Ishikawa (cell line): ENCODE measurements around the gene C1orf105.

Experiments used
- CEBPB ChIP-seq: IDR thresholded peaks from 2 replicates; pipeline ENCODE4 v1.6.1; 2012
- CREB1 ChIP-seq: IDR thresholded peaks from 2 replicates; pipeline ENCODE4 v1.6.1; 2012; ENCODE audit warnings: low read depth
- EGR1 ChIP-seq: IDR thresholded peaks from 2 replicates; pipeline ENCODE4 v1.6.1; 2012
- EP300 ChIP-seq: IDR thresholded peaks from 2 replicates; pipeline ENCODE4 v1.6.1; 2012; ENCODE audit warnings: borderline replicate concordance
- FOXM1 ChIP-seq: IDR thresholded peaks from 2 replicates; pipeline ENCODE4 v1.6.1; 2012; ENCODE audit warnings: low read depth, borderline replicate concordance
- MAX ChIP-seq: IDR thresholded peaks from 2 replicates; pipeline ENCODE4 v1.6.1; 2012
- NFIC ChIP-seq: IDR thresholded peaks from 2 replicates; pipeline ENCODE4 v1.6.1; 2012
- RAD21 ChIP-seq: IDR thresholded peaks from 2 replicates; pipeline ENCODE4 v1.6.1; 2012; ENCODE audit warnings: low read depth
- REST ChIP-seq: IDR thresholded peaks from 2 replicates; pipeline ENCODE4 v1.6.1; 2012; ENCODE audit warnings: low read depth, mild to moderate bottlenecking
- TAF1 ChIP-seq: IDR thresholded peaks from 2 replicates; pipeline ENCODE4 v1.6.1; 2012; ENCODE audit warnings: low read depth, mild to moderate bottlenecking
- TCF12 ChIP-seq: IDR thresholded peaks from 2 replicates; pipeline ENCODE4 v1.6.1; 2012; ENCODE audit warnings: low read depth
- TEAD4 ChIP-seq: IDR thresholded peaks from 2 replicates; pipeline ENCODE4 v1.6.1; 2012
- USF1 ChIP-seq: IDR thresholded peaks from 2 replicates; pipeline ENCODE4 v1.6.1; 2012
- YY1 ChIP-seq: IDR thresholded peaks from 2 replicates; pipeline ENCODE4 v1.6.1; 2012; ENCODE audit warnings: low read depth
- ZBTB7A ChIP-seq: IDR thresholded peaks from 2 replicates; pipeline ENCODE4 v1.6.1; 2012; ENCODE audit warnings: low read depth

Gene C1orf105

GRCh38 chr1:172453607-172454006 lies 33.1 kb downstream of the C1orf105 start:
- TF ChIP-seq YY1 (no peak), CEBPB (no peak), TEAD4 (no peak), NFIC (no peak), MAX (no peak), REST (no peak), ZBTB7A (no peak), CREB1 (no peak), TCF12 (no peak), TAF1 (no peak), USF1 (no peak), RAD21 (no peak)

GRCh38 chr1:172455451-172455850 lies 35.0 kb downstream of the C1orf105 start:
- TF ChIP-seq TAF1 (no peak), RAD21 (no peak), TCF12 (no peak), USF1 (no peak), TEAD4 (no peak), CEBPB (no peak), YY1 (no peak), NFIC (no peak), REST (no peak), CREB1 (no peak), EGR1 (no peak), MAX (no peak)

- TF ChIP-seq NFIC (no peak), EP300 (no peak), EGR1 (no peak), MAX (no peak), FOXM1 (no peak), TAF1 (no peak), TCF12 (no peak), REST (no peak), TEAD4 (no peak), ZBTB7A (no peak)
Observed at GRCh38 chr1:172456344-172456769, 35.9 kb downstream of the C1orf105 start.

- TF ChIP-seq EP300 (no peak), FOXM1 (no peak), CREB1 (no peak), TAF1 (no peak), RAD21 (no peak), TEAD4 (no peak), TCF12 (no peak), REST (no peak), CEBPB (no peak)
Observed at GRCh38 chr1:172457479-172458130, 37.1 kb downstream of the C1orf105 start.
